Bronchial epithelial cell (primary cell): Measurements from ENCODE around the gene C2CD4B. TPM values are rescaled to one million over a fixed set of nuclear protein-coding genes. Genes with fewer than 3 reads are reported as not detected.

ENCODE experiments used
- DNase-seq: peaks from one replicate; pipeline ENCODE4 v3.0.0-alpha.2; 2010; ENCODE audit warnings: low read depth
- FAIRE-seq: peaks from 2 replicates; lab custom pipeline; 2011; peaks lifted over from hg19 to GRCh38; lab: Jason Lieb, UNC
- H3K27me3 ChIP-seq: 2 replicates; pipeline ENCODE4 v1.5.1; 2011; ENCODE audit warnings: low read length; ENCODE audit not compliant: control insufficient read depth, insufficient read depth
- H3K36me3 ChIP-seq: 2 replicates; pipeline ENCODE4 v1.5.1; 2011; ENCODE audit warnings: low read length; ENCODE audit not compliant: control insufficient read depth, insufficient read depth
- H3K4me3 ChIP-seq: 2 replicates; pipeline ENCODE4 v1.5.1; 2011; ENCODE audit warnings: mild to moderate bottlenecking, low read depth, low read length, control low read depth
- total RNA-seq: library from RNA; depleted of rRNA; stranded (reverse); fragments of >200 nt; gene quantifications from 2 replicates; pipeline ENCODE4 v1.2.1, GENCODE V29; 2014
- TF ChIP-seq, protein P1 (sequence below): IDR thresholded peaks from 2 replicates; pipeline ENCODE4 v1.5.1; 2011; ENCODE audit warnings: mild to moderate bottlenecking, moderate library complexity, low read length, control low read depth, inconsistent platforms; ENCODE audit not compliant: insufficient read depth, severe bottlenecking

The C2CD4B gene
- total RNA-seq, 1 donor from 2014 or later: 0.26 TPM

DNA sequence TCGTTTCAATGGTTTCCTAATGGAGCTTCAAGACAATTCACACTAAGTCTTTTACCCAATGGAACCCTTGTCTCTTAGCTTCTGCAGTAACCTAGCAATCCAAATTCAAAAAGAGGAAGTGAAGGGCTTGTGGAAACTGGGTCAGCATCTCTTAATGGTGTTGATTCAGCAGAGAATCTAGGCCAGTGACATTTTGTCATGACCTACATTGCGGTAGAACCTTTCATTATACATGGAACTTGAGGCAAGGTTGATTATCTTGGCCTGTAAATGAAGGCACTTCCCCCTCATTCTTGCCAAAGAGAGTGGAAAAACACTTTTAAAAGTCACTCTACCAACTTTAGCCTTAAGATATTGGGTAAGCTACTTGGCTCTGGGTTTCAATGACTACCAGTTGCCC lies 42.8 kb downstream of the C2CD4B start:
- H3K4me3 ChIP-seq: no peak overlapping the region
- FAIRE-seq: peak; percentile 60
- TF ChIP-seq, protein P1, sequence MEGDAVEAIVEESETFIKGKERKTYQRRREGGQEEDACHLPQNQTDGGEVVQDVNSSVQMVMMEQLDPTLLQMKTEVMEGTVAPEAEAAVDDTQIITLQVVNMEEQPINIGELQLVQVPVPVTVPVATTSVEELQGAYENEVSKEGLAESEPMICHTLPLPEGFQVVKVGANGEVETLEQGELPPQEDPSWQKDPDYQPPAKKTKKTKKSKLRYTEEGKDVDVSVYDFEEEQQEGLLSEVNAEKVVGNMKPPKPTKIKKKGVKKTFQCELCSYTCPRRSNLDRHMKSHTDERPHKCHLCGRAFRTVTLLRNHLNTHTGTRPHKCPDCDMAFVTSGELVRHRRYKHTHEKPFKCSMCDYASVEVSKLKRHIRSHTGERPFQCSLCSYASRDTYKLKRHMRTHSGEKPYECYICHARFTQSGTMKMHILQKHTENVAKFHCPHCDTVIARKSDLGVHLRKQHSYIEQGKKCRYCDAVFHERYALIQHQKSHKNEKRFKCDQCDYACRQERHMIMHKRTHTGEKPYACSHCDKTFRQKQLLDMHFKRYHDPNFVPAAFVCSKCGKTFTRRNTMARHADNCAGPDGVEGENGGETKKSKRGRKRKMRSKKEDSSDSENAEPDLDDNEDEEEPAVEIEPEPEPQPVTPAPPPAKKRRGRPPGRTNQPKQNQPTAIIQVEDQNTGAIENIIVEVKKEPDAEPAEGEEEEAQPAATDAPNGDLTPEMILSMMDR: no peak
- H3K36me3 ChIP-seq: no peaks in the 10 kb centered on the region
- H3K27me3 ChIP-seq: no peaks in the 10 kb centered on the region
- no peak for DNase-seq

DNA sequence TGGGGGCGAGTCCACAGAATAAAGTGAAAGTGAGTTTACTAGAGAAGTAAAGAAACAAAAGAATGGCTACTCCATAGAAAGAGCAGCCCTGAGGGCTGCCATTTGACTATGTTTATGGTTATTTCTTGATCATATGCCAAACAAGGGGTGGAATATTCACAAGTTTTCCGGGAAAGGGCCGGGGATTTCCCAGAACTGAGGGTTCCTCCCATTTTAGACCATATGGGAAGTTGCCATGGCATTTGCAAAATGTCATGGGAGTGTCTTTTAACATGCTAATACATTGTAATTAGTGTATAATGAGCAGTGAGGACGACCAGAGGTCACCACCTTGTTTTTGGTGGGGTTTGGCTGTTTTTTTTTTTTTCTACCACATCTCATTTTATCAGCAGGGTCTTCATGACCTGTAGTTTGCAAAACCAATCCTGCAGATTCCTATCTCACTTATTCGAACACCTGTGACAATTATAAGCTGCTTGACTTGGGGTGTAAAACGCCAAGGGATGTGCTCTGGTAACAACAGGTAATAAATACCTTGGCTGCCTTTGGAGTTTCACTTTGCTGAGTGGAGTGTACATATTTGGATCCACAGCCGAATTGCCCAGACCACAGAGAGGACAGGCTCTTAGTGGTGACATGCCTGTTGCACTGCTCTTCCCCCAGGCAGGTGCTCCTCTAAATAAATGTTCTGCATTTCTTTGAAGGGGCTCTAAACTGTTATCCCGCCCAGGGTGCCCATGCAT lies 43.6 kb downstream of the C2CD4B start:
- H3K4me3 ChIP-seq: no peak overlapping the region
- TF ChIP-seq, protein P1: no peak
- DNase-seq: no peak
- no peak for FAIRE-seq
- no peaks in the 10 kb centered on the region for H3K27me3 ChIP-seq
- no peaks in the 10 kb centered on the region for H3K36me3 ChIP-seq

DNA sequence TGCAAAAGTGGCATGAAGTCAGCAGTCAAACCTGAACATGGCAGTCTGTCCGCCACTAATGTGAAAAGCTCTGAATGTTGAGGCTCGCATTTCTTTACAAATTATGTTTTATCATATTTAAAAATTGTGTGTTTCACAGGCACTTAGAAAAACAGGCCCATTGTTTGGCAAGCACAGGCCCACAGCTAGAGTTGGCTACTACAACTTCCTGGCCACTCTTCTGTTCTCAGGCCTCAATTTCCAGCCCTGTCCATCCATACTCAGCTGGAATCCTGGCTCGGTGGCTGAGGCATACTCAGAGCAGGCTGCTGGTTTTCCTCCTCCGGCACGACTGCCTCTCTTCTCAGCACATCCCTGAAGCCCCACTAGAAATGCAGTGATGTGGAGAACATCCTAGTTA lies 44.3 kb downstream of the C2CD4B start:
- no peaks in the 10 kb centered on the region for H3K27me3 ChIP-seq
- no peak overlapping the region for H3K4me3 ChIP-seq
- no peaks in the 10 kb centered on the region for H3K36me3 ChIP-seq
- TF ChIP-seq, protein P1: no peak
- no peak for FAIRE-seq
- no peak for DNase-seq

DNA sequence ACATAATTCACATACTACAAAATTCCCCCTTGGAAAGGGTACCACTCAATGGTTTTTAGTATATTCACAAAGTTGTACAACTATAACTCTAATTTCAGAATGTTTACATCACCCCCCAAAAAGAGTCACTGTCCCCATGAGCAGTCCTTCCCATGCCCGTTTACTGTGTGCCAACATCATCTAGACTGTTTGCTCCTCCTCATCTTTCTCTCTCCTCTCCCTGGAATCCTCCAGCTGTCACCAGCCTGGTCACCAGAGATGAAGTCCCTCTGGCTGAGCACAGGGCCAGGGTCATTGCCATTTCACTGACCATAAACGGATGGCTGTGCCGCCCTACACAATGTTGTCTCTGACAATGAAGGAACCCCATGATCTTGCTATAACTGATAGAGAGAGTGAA lies 45.2 kb downstream of the C2CD4B start:
- no peak overlapping the region for H3K4me3 ChIP-seq
- H3K36me3 ChIP-seq: no peaks in the 10 kb centered on the region
- DNase-seq (no peak), FAIRE-seq (no peak)
- no peaks in the 10 kb centered on the region for H3K27me3 ChIP-seq
- TF ChIP-seq, protein P1: no peak

DNA sequence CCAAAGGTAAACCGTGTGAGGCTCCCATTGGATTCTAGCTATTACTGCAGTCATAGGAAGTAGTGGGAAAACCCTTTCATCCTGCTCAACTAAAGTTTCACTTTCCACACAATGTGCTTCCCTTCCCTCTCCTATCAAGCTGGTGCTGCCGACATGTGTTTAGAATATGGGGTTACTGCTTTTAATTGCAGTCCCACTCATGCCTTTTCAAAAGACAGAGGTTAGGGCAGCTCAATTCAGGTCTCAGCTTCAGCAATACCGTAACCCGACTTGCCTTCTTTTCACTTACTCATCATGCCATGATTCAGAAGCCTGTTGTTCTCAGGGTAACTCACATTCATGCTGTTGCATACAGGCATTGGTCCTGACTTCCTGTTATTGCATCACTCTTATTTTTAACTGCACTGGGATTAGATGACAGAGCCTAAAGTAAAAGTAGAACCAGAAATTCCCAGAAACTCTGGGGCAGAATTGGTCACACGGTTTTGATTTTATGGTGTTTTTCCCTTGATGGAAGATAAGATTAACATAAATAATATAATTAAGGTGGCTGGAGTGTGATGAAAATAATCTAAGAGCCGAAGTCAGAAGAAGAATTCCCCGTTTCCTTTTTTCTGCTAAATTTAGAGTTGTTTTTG lies 45.7 kb downstream of the C2CD4B start:
- peak; percentile 99 for DNase-seq
- TF ChIP-seq, protein P1: no peak
- Histone ChIP-seq H3K4me3 (no peak overlapping the region), H3K36me3 (no peaks in the 10 kb centered on the region), H3K27me3 (no peaks in the 10 kb centered on the region)
- FAIRE-seq: peak; percentile 92
